NCI-H345 treated with DMSO at 0.1 percent for 48 hours (cell line): Measurements from ENCODE around the gene NXPH4.

Experiments
- DNase-seq: peaks from one replicate; lab custom pipeline; 2025; ENCODE audit not compliant: unreplicated experiment; lab: John Stamatoyannopoulos, UW

NXPH4 gene

GRCh38 chr12:57229634-57230380, 13.2 kb downstream of the NXPH4 start, which contains the start of gene SHMT2:
TSS of gene SHMT2 (plus strand) at chr12:57229711. CDS start at chr12:57229779, 68 bp downstream.
- DNase-seq: peak; percentile 99

GRCh38 chr12:57230381-57231155, 14.0 kb downstream of the NXPH4 start:
- no peak for DNase-seq

GRCh38 chr12:57231276-57232021, 14.9 kb downstream of the NXPH4 start:
- DNase-seq: no peak

- no peak for DNase-seq
These were observed 15.7 kb downstream of the NXPH4 start for GRCh38 chr12:57232156-57232756.

- no peak for DNase-seq
These were observed 17.0 kb downstream of the NXPH4 start for GRCh38 chr12:57233357-57234232.

- no peak for DNase-seq
These were observed 17.6 kb downstream of the NXPH4 start for GRCh38 chr12:57234233-57234570.

- DNase-seq: no peak
These were observed 18.0 kb downstream of the NXPH4 start for GRCh38 chr12:57234571-57235016.

GRCh38 chr12:57235017-57235727, 18.6 kb downstream of the NXPH4 start:
- DNase-seq: no peak

GRCh38 chr12:57235728-57236131, 19.1 kb downstream of the NXPH4 start:
- DNase-seq: no peak

- DNase-seq: no peak
These were observed 19.8 kb downstream of the NXPH4 start for GRCh38 chr12:57236201-57236924.

- DNase-seq: no peak
These were observed 20.5 kb downstream of the NXPH4 start for GRCh38 chr12:57236925-57237595.

- no peak for DNase-seq
These were observed 21.0 kb downstream of the NXPH4 start for GRCh38 chr12:57237596-57237931.

GRCh38 chr12:57237932-57238853, 21.6 kb downstream of the NXPH4 start:
- DNase-seq: no peak

GRCh38 chr12:57238854-57239554, 22.4 kb downstream of the NXPH4 start:
- peak; percentile 86 for DNase-seq

GRCh38 chr12:57239587-57240065, 23.0 kb downstream of the NXPH4 start:
- DNase-seq: peak; percentile 42

GRCh38 chr12:57240066-57240921, 23.7 kb downstream of the NXPH4 start:
- DNase-seq: peak; percentile 74
